Raji (cell line): ENCODE results near the gene APEH.

Experiments used
- POLR2A ChIP-seq: IDR thresholded peaks from 2 replicates; pipeline ENCODE4 v1.6.1; 2011; ENCODE audit warnings: low read depth, low read length, control low read depth; ENCODE audit not compliant: insufficient read depth

APEH gene

DNA sequence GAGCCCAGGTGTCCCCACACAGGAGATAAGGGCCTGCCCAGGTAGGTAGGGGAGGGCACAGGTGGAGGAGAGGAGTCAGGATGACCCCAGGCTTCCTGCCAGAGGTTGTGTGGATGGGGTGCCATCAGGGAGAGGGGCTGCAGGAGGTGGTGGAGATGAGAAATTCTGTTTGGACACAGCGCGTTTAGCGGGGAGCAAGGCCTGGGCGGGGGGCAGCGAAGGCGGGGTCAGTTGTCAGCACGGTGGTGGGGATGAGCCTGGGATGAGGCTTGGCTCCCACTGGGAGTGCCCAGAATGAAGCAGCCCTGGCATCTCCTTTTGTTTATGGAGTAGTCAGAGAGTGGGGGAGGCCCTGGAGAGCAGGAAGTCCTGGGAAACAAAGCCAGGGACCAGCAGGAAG, 29.8 kb downstream of the APEH start:
- no peak for TF ChIP-seq POLR2A

DNA sequence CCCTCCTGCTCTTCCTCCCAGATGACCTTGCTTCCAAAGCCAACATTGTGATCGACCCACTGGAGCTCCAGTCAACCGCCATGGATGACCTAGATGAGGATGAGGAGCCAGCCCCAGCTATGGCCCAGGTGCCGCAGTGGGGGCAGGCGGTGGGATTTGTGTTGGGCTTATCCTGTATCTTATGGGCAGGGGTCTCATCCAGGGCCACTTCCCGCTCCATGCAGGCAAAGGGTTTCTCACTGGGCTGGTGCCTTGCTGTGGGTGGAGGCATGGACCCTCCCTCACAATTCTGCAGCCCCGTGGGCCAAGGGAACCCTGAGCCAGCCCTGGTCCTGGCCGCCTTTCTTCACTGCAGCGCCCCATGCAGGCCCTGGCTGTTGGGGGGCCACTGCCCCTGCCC, 30.5 kb downstream of the APEH start:
- TF ChIP-seq POLR2A, result no peak

DNA sequence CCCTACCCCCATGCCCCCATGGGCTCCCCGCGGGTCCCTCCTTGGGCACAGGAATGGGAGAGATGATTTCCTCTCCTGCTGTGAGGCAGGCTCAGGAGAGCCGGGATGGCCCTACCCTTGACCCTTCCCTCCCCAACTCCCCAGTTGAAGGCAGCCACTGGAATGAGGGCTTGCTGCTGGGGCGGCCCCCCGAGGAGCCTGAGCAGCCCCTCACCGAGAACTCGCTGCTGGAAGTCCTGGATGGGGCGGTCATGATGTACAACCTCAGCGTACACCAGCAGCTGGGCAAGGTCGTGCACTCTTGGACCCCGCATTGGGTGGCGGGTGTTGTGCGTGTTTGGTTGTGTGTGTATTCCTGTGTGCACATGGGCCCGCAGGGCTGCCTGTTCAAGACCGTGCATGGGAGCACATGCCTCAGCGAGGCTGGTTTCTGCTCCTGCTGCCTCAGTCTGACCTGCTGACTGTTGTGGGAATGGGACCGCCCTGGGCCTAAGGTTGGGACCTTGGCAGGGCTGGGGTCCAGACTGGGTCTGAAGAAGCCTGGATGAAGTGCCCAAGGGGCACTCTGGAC, 31.3 kb downstream of the APEH start:
- no peak for TF ChIP-seq POLR2A

DNA sequence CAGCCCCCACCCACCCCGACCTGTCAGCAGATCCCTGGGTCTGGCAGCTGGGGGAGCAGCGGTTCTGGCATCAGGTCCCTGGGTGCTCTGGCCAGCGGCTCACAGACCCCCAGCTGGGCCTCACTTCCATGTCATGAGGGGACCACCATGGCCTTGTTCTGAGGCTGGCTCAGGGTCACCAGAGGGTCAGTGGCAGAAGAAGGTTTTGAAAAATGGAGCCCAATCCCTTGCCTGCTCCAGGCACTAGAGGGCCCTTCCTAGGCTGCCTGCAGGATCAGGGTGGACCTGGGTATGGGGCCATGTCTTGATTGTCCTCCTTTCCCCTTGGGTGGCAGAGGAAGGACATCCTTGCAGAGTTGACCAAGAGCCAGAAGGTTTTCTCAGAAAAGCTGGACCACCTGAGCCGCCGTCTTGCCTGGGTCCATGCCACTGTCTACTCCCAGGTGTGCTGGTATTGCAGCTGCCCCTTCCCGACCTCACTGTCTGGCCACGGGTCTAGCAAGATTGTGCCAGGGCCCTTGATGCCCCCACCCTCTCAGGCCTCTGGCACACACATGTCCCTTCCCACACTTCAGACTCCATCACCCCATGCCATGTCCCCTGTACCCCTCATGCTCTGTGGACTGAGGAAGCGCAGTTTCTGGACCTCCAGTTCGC, 32.4 kb downstream of the APEH start:
- no peak for TF ChIP-seq POLR2A

DNA sequence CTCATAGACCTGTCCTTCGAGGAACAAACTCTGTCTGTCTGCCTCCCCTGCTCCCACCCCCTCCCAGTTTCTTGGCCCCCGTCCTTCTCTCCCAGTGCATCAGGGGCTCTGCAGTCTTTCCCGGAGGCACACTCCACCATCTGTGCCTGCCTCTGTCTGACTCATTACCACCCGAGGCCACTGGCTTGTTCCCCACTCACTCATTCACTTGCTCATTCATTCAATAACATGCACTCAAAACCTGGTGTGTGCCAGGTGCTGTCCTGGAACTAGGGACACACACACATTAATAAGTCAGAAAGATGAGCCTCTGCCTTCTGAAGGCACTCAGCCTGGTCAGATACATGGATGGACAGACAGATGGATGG, 32.9 kb downstream of the APEH start:
- TF ChIP-seq POLR2A, result no peak

DNA sequence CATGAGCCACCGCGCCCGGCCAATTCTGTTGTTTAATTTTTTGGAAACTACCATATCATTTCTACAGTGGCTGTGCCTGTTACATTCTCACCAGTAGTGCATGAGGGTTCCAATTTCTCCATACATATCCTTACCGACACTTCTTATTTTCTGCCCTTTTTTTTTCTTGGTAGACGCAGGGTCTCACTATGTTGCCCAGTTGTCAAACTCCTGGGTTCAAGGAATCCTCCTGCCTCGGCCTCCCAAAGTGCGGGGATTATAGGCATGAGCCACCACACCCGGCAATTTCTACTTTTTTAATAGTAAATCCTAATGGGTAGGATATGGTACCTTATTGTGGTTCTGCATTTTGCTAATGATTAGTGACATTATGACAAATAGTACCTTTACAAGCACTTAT, 35.7 kb downstream of the APEH start:
- TF ChIP-seq POLR2A, result no peak

DNA sequence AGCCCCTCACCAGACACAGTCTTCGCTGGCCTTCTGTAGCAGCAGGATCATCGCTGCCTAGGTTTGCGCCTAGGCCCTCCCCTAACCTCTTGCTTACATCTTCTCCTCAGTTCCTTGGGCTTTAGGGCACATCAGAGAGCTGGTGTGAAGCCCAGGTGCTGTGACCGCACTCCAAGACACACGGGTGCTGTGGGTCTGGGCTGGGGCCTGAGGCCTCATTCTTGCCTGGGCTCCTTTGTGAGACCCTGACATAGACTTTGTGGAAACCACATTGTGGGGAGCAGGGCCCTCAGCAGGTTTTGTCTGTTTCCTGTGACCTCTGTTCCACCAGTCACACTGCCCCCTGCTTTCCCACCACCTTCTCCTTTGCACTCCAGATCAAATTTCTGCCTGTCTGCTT, 37.3 kb downstream of the APEH start:
- no peak for TF ChIP-seq POLR2A

DNA sequence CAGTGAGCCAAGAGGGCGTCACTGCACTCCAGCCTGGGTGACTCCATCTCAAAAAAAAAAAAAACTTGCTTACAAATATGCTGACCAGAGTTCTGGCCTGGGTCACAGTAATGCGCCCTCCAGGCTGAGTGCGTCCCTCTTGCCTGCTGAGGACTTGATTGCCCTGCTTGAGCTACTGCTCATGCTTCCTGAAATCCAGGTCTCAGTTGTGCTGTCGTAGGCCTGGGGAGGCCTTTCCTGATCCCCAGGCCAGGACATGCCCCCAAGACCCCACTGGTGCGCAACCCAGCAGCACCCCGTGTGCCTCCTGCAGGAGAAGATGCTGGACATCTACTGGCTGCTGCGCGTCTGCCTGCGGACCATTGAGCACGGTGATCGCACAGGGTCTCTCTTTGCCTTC, 38.0 kb downstream of the APEH start:
- no peak for TF ChIP-seq POLR2A

DNA sequence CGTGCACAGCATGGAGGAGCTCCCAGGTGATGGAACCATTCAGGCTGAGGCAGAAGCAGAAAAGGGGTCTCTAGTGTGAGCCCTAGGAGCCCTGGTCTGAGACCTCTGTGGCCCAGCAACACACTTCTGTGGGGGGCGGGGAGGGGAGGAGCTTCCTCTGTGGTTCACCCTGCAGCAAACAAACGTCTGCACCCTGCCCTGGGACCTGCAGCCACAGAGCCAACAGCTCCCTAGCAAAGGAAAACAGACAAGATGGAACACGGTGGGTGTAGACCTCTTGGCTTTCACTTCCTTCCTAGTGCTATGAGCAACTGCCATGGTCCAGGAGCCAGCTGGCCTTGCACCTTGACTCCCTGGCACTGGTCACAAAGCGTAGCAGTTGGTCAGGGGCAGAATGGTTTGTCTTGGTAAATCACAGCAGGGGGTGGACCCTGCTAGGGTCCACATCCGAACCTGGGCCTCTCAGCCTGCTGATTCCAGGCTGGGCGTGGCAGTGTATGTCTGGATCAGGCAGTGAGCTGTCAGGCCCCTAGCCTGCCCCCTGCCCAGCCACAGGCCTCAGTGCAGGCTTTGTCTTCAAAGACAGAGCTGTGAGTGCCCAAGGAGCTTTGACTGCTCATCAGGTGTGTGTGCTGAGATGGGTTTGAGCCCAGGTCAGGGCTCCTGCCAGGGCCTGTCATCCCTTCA, 38.6 kb downstream of the APEH start:
- TF ChIP-seq POLR2A, result no peak

DNA sequence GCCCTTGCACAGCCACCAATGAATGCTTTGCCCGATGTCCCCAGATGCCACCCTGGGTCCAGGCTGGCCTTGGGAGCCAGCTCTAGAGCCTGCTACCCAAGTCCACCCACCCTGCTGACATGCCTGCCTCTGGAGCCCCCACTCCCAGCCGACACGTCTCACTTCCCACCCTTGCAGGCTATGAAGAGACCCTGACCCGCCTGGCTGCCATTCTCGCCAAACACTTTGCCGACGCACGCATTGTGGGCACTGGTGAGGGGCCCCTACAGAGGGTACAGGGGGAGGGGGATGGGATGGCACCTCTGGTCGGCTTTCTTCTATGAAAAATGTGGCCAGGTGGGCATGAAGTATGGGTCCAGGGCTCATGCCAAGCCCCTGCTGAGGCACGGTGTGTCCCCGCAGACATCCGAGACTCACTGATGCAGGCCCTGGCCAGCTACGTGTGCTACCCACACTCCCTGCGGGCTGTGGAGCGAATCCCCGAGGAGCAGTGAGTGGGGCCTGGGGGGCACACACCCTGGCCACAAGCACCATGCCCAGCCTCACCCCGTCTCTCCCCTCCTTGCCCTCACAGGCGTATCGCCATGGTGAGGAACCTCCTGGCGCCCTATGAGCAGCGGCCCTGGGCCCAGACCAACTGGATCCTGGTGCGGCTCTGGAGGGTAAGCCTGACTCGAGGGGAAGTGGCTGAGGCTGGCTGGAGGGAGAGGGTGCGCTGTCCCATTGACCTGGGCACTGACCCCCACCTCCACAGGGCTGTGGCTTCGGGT, 39.4 kb downstream of the APEH start:
- TF ChIP-seq POLR2A, result no peak

DNA sequence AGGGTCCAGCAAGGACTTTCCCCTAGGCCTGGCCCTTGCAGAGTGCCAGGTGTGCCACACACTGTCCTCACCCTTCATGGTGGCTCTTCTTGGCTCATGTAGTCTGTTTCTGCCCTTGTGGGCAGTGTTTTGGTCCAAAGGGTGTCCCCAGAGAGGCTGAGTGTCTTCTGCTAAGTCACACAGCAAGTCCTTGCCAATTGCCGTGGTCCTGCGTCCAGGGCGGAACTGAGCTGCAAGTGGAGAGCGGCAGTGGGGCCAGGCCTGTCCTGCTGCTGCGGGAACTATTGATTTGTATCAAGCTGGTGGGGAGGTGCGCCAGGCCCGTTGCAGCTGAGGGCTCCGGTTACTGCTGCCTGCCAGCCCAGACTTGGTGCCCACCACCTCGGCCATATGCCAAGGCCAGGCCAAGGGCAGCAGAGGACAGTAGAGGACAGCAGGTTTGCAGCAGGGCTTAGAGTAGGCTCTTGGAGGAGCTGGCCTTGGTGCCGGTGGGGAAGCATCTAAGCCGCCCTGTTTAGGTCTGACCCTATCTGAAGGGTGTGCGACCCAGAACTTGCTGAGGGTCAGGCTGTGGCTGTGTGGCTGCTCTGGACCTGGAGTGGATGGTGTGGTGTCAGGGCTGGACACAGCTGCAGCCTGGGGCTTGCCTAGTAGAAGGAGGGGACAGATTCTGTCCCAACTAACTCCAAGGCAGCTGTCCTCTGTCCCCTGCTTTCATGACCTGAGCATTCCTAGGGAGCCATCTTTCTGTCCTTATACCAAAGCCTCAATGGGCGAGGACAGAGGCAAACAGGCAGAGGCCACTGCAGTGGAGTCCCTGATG, 40.8 kb downstream of the APEH start:
- TF ChIP-seq POLR2A, result no peak

DNA sequence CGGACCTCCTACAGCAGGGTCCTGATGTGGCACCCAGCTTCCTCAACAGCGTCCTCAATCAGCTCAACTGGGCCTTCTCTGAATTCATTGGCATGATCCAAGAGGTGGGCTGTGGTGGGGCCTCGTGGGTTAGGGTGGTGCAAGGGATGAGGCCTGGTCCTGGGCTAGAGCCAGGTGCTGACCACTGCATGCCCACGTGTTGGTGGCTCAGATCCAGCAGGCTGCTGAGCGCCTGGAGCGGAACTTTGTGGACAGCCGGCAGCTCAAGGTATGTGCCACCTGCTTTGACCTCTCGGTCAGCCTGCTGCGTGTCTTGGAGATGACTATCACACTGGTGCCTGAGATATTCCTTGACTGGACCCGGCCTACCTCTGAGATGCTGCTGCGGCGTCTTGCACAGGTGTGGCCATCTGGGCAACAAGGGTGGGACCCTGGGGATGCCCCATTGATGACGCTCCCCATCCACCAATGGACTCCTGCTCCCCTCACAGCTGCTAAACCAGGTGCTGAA, 41.5 kb downstream of the APEH start:
- TF ChIP-seq POLR2A, result no peak

DNA sequence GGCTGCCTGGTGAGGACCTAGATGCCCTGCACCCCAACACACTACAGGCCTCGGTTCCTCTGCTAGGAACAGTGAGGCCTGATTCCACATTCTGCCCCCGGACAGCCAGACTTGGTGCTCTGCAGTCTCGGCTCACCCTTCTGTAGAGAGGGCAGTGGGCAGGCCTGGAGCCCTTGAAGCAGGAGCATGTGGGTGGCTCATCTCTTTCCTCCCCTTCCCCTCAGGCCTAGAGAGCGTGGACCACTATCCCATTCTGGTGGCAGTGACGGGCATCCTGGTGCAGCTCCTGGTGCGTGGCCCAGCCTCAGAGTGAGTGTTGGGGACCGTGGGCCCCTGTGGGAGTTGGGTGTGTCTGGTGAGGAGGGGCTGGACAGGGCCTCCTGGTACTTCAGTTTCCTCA, 42.0 kb downstream of the APEH start:
- TF ChIP-seq POLR2A, result no peak

DNA sequence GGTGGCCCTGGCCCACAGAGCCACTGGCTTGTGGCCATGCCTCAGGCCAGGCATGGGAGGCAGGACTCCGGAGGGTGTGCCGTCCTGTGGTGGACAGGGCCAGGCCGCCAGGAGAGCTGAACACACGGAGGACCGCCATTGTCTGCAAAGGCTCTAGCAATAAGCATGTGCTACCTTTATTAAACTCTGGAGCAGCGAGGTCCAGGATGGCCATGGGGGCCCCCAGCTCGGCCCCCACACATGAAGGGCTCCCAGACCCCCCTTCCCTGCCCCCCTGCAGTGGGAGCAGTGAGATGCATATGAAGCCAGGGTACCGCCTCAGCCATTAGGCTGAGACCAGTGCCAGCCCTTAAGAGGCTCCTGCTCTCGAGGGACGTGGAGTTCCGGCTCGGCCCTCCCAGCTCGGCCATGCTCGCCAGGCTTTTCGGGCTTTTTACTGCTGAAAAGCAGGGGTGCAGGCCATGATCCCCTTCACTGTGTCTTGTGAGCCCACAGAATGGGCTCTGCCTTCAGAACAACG, 42.6 kb downstream of the APEH start:
- TF ChIP-seq POLR2A, result no peak

DNA sequence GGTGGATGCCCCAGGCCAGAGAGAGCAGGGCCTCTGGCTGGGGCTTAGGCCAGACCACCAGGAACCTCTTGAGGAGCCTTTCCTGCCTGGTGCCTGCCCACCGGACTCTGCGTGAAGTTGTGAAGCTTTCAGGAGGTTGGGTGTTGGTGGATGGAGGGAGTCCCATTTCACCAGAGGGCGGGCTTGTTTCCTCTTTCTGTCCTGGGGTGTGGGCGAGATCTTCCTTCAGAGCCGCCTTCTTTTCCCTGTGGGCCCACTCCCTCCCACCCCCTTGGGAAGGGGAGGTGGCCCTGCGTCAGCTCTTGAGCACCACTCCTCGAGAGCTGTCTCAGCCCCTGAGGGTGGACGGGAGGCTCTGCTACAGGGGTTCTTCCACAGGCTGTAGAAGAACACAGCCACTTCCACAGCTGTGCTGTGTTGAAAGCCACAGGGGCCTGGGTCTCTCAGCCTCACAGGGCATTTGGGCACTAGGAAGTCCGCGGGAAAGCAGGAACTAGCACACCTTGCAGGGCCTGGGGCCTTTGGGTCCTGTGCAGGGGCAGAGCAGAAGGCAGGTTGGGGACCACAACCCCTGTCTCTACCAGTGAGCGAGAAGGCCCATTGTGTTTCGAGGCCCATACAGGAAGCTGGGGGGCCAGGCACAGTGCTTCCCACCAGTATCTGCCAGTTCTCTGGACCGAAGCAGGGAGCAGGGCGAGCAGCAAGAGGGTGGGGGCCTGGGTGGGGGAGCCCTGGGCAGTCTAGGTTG, 43.2 kb downstream of the APEH start:
- TF ChIP-seq POLR2A, result no peak
